SK-N-SH (cell line): ENCODE measurements around the gene GADL1. TPM values are rescaled to one million over a fixed set of nuclear protein-coding genes. Genes with fewer than 3 reads are reported as not detected.

Experiments
- CTCF ChIA-PET: fragments of 300-600, 350-600 bp; formaldehyde crosslinking; extraction: SDS; loops from one replicate; lab custom pipeline; 2021; lab: Yijun Ruan, JAX
- POLR2A ChIA-PET: fragments of 350-600 bp; sonication (Branson Sonifier 250); formaldehyde crosslinking; extraction: SDS; loops from one replicate; lab custom pipeline; 2020; ENCODE audit warnings: antibody characterized with exemption, inconsistent platforms; lab: Yijun Ruan, JAX
- DNase-seq: peaks from one replicate; pipeline ENCODE4 v3.0.0; 2012
- H2AFZ ChIP-seq: fragments of 200-600 bp; sonication (generic); 2 replicates; pipeline ENCODE4 v1.8.1; 2016; ENCODE audit warnings: antibody characterized with exemption, mild to moderate bottlenecking, low read depth
- H3F3A ChIP-seq: fragments of 200-600 bp; sonication (generic); replicated peaks from 2 replicates; pipeline ENCODE3; 2016; ENCODE audit warnings: antibody characterized with exemption, mild to moderate bottlenecking; ENCODE audit not compliant: insufficient read depth
- H3K27ac ChIP-seq, 2 experiments: fragments of 200-500 bp in 1 of 2; fragments of 200-600 bp in 1 of 2; sonication (Bioruptor generic) in 1 of 2; sonication (generic), shearing (Covaris generic) in 1 of 2; 2 replicates each; pipeline versions ENCODE4 v1.5.1 to v1.6.1; 2014 to 2016; ENCODE audit warnings: low read depth in 2 of 2, inconsistent platforms in 1 of 2, low read length in 1 of 2, mild to moderate bottlenecking in 1 of 2, mixed read lengths in 1 of 2
- H3K27me3 ChIP-seq: fragments of 200-600 bp; sonication (generic), shearing (Covaris generic); 2 replicates; pipeline ENCODE4 v1.6.1; 2016; ENCODE audit warnings: mixed run types; ENCODE audit not compliant: insufficient read depth
- H3K36me3 ChIP-seq, 2 experiments: fragments of 200-500 bp in 1 of 2; fragments of 200-600 bp in 1 of 2; sonication (Bioruptor generic) in 1 of 2; sonication (generic) in 1 of 2; replicated peaks in 1 of 2; 2 replicates each; pipeline versions ENCODE3 to v1.5.1; 2014 to 2016; ENCODE audit warnings: low read length in 1 of 2, mild to moderate bottlenecking in 1 of 2; ENCODE audit not compliant: insufficient read depth in 2 of 2, control insufficient read depth in 1 of 2
- H3K4me1 ChIP-seq, 2 experiments: fragments of 200-500 bp in 1 of 2; fragments of 200-600 bp in 1 of 2; sonication (Bioruptor generic) in 1 of 2; sonication (generic), shearing (Covaris generic) in 1 of 2; 2 replicates each; pipeline versions ENCODE4 v1.5.1 to v1.6.1; 2014 to 2016; ENCODE audit warnings: low read depth in 1 of 2, low read length in 1 of 2, mixed run types in 1 of 2; ENCODE audit not compliant: insufficient read depth in 2 of 2, control insufficient read depth in 1 of 2
- H3K4me2 ChIP-seq: fragments of 200-600 bp; sonication (generic), shearing (Covaris generic); 2 replicates; pipeline ENCODE4 v1.6.1; 2017; ENCODE audit warnings: mixed run types
- H3K4me3 ChIP-seq, 2 experiments: fragments of 200-500 bp in 1 of 2; fragments of 200-600 bp in 1 of 2; sonication (Bioruptor generic) in 1 of 2; sonication (generic), shearing (Covaris generic) in 1 of 2; 2 replicates each; pipeline versions ENCODE4 v1.5.1 to v1.8.1; 2014 to 2016; ENCODE audit warnings: low read depth in 2 of 2, inconsistent platforms in 1 of 2, low read length in 1 of 2, mild to moderate bottlenecking in 1 of 2, mixed read lengths in 1 of 2, moderate library complexity in 1 of 2
- H3K79me2 ChIP-seq: fragments of 200-600 bp; sonication (generic); 2 replicates; pipeline ENCODE4 v1.8.1; 2017; ENCODE audit warnings: mild to moderate bottlenecking; ENCODE audit not compliant: insufficient read depth
- H3K9ac ChIP-seq: fragments of 200-600 bp; sonication (generic); 2 replicates; pipeline ENCODE4 v1.6.1; 2017; ENCODE audit warnings: mixed run types
- H3K9me2 ChIP-seq: fragments of 200-600 bp; sonication (generic); 2 replicates; pipeline ENCODE4 v1.6.1; 2017; ENCODE audit warnings: mixed run types
- H3K9me3 ChIP-seq: fragments of 200-600 bp; sonication (generic); 2 replicates; pipeline ENCODE4 v1.6.1; 2017; ENCODE audit warnings: mixed run types, mild to moderate bottlenecking, moderate library complexity
- H4K20me1 ChIP-seq: fragments of 200-600 bp; sonication (generic); 2 replicates; pipeline ENCODE4 v1.6.1; 2017; ENCODE audit warnings: mild to moderate bottlenecking, mixed run types; ENCODE audit not compliant: insufficient read depth
- FOSL2 ChIP-seq: IDR thresholded peaks from 2 replicates; pipeline ENCODE4 v1.4.0; 2012; ENCODE audit warnings: low read depth, mild to moderate bottlenecking, moderate library complexity, borderline replicate concordance
- GATA2 ChIP-seq: sonication (generic); formaldehyde crosslinking; IDR thresholded peaks from 2 replicates; pipeline ENCODE4 v1.5.0; 2020; ENCODE audit warnings: mild to moderate bottlenecking, missing genetic modification reagents
- PBX3 ChIP-seq: IDR thresholded peaks from 2 replicates; pipeline ENCODE4; 2012
- RCOR1 ChIP-seq: fragments of 150-350 bp; IDR thresholded peaks from 2 replicates; pipeline ENCODE4 v1.6.1; 2017; ENCODE audit warnings: antibody characterized with exemption, low read length
- RXRA ChIP-seq: IDR thresholded peaks from 2 replicates; pipeline ENCODE4 v1.4.0; 2012; ENCODE audit warnings: low read depth, mild to moderate bottlenecking, borderline replicate concordance
- TCF12 ChIP-seq: IDR thresholded peaks from 2 replicates; pipeline ENCODE4 v1.4.0; 2012
- TEAD4 ChIP-seq: IDR thresholded peaks from 2 replicates; pipeline ENCODE4 v1.4.0; 2012; ENCODE audit warnings: mild to moderate bottlenecking, borderline replicate concordance; ENCODE audit not compliant: insufficient read depth
- WGBS: methylation state at CpG from one replicate; pipeline ENCODE4 v1.1.6; 2017; ENCODE audit warnings: low lambda C conversion rate; 5-methylcytosine and 5-hydroxymethylcytosine counted together
- polyA plus RNA-seq, 3 experiments: library from polyadenylated mRNA; depleted of rRNA; stranded (reverse); fragments of >200 nt; gene quantifications; 2 replicates each; pipeline ENCODE4 v1.2.3, GENCODE V29; 2012

GADL1 gene
- polyA plus RNA-seq, 1 of the 3 experiments (the other 2 are of a cell fraction) = not detected

- Histone ChIP-seq H3K9me3 (no peaks in the 10 kb centered on the region), H3K4me3 (no peak overlapping the region), H3K4me2 (no peak overlapping the region), H3K9me2 (no peaks in the 10 kb centered on the region), H3K36me3 (peaks cover 7 to 38% of the 10 kb centered on the region in 2 experiments), H3K27me3 (no peaks in the 10 kb centered on the region), H3K9ac (no peak overlapping the region), H4K20me1 (no peaks in the 10 kb centered on the region), H3F3A (no peaks in the 10 kb centered on the region), H2AFZ (no peak overlapping the region), H3K79me2 (no peaks in the 10 kb centered on the region), H3K4me1 (peaks cover 0 to 5% of the 10 kb centered on the region in 2 experiments; a peak in 1 of 4 replicates), H3K27ac (no peak overlapping the region)
- CTCF ChIA-PET = interaction anchor here (0.8 to 2.5 kb wide), 3 partner anchors 9 to 660 kb away, joined by 3 to 9 read pairs (median 4); no protein-coding TSS in a partner anchor
- DNase-seq = no peak
- no peak for TF ChIP-seq RXRA
- TF ChIP-seq GATA2 (CRISPR knock-in tag) = no peak
- POLR2A ChIA-PET = no interaction called here
Measured at GRCh38 chr3:30702038-30702827, 192.2 kb downstream of the GADL1 start.

- no peaks in the 10 kb centered on the region for H3K9me2 ChIP-seq
- no peaks in the 10 kb centered on the region for H3K79me2 ChIP-seq
- H3K27me3 ChIP-seq = no peaks in the 10 kb centered on the region
- CTCF ChIA-PET = interaction anchor here (1.4 kb wide), 1 partner anchor 502 kb away, joined by 4 read pairs; no protein-coding TSS in a partner anchor
- no peak overlapping the region for H3K4me3 ChIP-seq
- TF ChIP-seq TCF12 = no peak
- no peak for TF ChIP-seq PBX3
- no peak for TF ChIP-seq RCOR1
- TF ChIP-seq FOSL2 = no peak
- H3K9ac ChIP-seq = no peak overlapping the region
- DNase-seq = no peak
- WGBS = 91% methylated on average over 3 of the region's 3 CpGs
- H3K4me2 ChIP-seq = no peak overlapping the region
- no peak overlapping the region for H2AFZ ChIP-seq
- H3K27ac ChIP-seq = no peak overlapping the region
- POLR2A ChIA-PET = no interaction called here
- no peaks in the 10 kb centered on the region for H3K9me3 ChIP-seq
- H3K4me1 ChIP-seq = peaks cover 0 to 5% of the 10 kb centered on the region in 2 experiments; a peak in 1 of 4 replicates
- H4K20me1 ChIP-seq = no peaks in the 10 kb centered on the region
- H3F3A ChIP-seq = no peaks in the 10 kb centered on the region
- H3K36me3 ChIP-seq = peaks cover 14 to 52% of the 10 kb centered on the region in 2 experiments
Measured at GRCh38 chr3:30700702-30701321, 193.6 kb downstream of the GADL1 start.

GRCh38 chr3:30699927-30700326 is 194.5 kb downstream of the GADL1 start:
- Histone ChIP-seq H3K27ac (no peak overlapping the region), H2AFZ (no peak overlapping the region), H3K27me3 (no peaks in the 10 kb centered on the region), H3F3A (no peaks in the 10 kb centered on the region), H3K9me2 (no peaks in the 10 kb centered on the region), H3K9ac (no peak overlapping the region), H3K79me2 (no peaks in the 10 kb centered on the region), H3K4me2 (no peak overlapping the region), H3K4me1 (peaks cover 0 to 2% of the 10 kb centered on the region in 2 experiments; a peak in 1 of 4 replicates), H4K20me1 (no peaks in the 10 kb centered on the region), H3K36me3 (peaks cover 18 to 61% of the 10 kb centered on the region in 2 experiments), H3K9me3 (no peaks in the 10 kb centered on the region), H3K4me3 (no peak overlapping the region)
- CTCF ChIA-PET = interaction anchor here (0.6 kb wide), 1 partner anchor 1465 kb away, joined by 3 read pairs; no protein-coding TSS in a partner anchor
- DNase-seq = no peak
- POLR2A ChIA-PET = no interaction called here
- no peak for TF ChIP-seq TEAD4
- 92% methylated on average over 4 of the region's 4 CpGs for WGBS
